DMS153 treated with DMSO at 0.1 percent for 48 hours (cell line): Measurements from ENCODE around the gene TBC1D8B.
"Not testable (repeated sequence)": the region's sequence is repeated elsewhere in the genome, so short reads cannot be mapped to it uniquely, and the experiment has no call there.

Source experiments
- DNase-seq: peaks from one replicate; lab custom pipeline; 2025; ENCODE audit not compliant: unreplicated experiment; lab: John Stamatoyannopoulos, UW

Gene TBC1D8B

DNA sequence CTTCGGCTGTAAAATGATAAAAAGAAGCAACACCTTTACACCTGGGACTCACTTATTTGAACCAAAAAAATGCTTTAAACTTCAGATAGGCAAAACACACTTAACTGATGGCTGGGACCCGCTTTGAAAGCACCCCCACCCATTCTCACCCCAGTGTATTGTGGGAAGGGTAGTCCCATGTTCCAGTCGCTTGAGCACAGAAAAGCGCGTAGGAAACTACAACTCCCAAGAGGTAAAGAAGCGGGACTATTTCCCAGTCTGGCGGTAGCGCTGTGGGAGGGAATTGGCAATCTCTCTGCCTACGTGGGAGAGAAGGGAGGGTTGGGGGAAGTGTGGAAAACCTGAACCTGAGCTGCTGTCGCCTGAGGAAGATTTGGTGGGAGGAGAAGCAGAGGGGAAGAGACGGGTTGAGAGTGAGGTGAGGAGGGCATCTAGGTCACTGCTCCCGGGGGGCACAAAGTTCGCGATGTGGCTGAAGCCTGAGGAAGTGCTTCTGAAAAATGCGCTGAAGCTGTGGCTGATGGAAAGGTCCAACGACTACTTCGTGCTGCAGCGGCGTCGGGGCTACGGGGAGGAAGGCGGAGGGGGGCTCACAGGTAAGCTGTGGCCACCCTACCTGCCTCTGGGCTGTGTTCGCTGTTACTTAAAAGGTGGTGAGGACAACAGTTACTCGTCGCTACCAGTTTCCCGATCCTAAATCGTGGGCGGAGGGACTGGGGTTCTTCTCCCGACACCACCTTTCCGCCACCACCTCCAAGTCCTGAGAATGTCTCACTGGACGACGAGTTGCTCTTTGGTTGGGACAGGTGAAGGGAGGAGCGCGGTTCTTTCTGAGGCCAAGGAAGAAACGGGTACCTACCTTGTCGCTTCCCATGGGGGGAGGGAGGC, at the start of gene TBC1D8B:
TSS of gene TBC1D8B (plus strand) at position 286 of the 888 bp plus-strand sequence. CDS start at position 467, 181 bp downstream.
- peak; percentile 80 for DNase-seq

DNA sequence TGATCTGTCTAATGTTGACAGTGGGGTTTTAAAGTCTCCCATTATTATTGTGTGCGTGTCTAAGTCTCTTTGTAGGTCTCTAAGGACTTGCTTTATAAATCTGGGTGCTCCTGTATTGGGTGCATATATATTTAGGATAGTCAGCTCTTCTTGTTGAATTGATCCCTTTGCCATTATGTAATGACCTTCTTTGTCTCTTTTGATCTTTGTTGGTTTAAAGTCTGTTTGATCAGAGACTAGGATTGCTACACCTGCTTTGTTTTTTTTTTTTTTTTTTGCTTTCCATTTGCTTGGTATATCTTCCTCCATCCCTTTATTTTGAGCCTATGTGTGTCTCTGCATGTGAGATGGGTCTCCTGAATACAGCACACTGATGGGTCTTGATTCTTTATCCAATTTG, 33.2 kb upstream of the TBC1D8B start:
- DNase-seq, result not testable (repeated sequence)

DNA sequence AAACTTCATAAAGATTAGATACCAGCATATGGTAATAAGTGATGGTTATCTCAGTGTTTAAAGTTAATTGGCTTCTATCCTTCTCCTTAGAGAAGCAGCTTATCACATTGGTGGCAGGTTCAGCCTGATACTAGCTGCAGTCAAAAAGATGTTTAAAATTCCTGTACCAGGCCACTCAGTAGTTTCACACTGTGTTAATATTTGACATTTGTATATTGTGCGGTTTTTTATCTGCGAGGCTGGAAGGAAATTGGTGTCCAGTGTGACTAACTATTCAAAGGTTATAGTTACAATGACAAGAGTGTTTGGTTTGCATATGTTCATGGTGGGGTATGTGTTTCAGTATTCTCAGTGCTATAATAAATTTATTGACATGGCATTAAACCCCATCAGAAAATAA, 27.5 kb upstream of the TBC1D8B start:
- no peak for DNase-seq

DNA sequence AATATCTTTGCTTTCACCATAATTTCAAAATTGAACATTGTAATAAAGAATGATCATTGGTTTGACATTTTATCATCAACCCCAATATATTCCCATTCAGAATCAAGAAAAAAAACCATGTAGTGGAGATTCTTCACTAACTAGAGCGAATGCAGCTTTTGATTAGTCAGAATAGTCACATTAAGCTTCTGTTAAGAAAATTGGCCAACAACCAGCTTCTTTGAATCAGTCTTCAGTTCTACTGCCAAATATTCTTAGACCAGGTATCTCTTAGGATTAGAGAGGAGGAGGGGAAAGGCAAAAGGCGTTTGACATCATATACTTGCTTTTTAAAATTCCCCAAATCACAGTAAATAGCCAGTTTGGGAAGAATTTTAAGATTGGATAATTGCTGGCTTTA, 22.2 kb upstream of the TBC1D8B start:
- DNase-seq, result no peak

DNA sequence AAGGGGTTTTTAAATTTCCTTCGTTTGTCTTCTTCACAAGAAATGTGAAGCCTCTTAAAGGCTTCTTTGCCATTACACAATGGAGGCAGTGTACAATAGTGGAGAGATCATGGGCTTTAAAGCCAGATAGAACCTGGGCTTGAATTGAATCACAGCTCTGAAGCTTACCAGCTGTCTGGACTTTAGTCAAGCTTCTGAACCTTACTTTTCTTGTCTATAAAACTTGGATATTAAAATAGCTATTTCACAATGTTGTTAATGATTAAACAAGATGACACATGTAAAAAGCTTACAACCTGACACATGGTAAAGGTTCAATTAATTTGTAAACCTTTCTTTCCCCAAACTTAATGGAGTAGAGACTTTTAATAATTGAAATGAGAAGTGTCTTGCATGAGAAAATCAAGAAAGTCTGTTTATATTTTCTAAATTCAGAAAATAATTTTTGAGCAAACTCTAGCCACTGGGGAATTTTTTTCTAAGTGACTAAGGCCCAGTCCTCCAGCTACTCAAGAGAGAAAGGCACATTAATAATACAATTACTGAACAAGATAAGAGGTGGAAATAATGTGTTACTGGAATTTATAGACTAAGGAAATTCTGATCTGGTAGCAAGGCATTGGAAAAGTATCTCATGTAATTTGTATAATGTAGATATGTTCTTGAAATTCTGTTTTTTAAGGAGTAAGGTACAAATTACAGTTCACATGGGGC, 21.7 kb upstream of the TBC1D8B start:
- DNase-seq, result no peak

DNA sequence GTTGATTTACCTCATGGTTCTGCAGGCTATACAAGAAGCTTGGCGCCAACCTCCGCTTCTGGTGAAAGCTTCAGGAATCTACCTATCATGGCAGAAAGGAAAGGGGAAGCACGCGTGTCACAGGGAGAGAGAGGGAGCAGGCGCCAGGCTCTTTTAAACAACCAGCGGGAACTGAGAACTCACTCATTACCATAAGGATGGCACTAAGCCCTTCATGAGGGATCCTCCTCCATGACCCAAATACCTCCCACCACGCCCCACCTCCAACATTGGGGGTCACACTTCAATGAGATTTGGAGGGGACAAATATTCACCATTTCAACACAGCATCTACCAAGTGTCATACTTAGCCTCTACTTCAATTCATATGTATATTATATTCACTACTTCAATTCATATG, 18.8 kb upstream of the TBC1D8B start:
- no peak for DNase-seq

DNA sequence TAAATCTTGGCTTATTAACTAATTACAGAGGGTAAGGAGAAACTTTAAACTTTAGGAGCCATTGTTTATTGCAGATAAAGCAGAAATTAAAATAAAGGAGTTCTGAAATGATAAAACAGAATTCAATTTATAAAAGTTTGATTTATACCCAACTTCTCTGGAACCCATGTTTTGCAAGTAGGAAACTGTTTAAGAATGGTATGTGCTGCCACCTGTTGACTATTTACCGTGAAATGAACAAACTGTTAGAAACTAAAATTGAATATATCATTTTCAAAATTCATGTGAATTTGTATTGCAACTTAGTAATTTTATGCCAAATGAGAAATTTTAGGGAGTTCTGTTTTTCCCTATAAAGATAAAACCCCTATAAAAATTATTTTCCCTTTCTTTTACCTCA, 11.0 kb upstream of the TBC1D8B start:
- no peak for DNase-seq

DNA sequence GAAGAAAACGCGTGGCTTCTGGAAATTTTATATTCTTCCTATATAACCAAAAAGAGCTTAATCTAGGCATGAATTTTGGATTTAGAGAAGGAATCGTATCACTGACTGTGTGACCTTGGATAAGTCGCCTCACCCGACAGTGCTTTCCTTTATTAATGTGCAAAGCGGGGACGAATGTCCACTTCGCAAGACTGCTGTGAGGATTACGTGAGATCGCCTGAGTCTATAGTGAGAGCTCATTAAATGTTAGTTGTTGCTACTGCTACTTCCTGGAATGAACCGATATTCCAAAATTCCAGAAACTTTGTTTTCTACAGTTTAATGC, 448 bp upstream of the TBC1D8B start:
- DNase-seq, result no peak

DNA sequence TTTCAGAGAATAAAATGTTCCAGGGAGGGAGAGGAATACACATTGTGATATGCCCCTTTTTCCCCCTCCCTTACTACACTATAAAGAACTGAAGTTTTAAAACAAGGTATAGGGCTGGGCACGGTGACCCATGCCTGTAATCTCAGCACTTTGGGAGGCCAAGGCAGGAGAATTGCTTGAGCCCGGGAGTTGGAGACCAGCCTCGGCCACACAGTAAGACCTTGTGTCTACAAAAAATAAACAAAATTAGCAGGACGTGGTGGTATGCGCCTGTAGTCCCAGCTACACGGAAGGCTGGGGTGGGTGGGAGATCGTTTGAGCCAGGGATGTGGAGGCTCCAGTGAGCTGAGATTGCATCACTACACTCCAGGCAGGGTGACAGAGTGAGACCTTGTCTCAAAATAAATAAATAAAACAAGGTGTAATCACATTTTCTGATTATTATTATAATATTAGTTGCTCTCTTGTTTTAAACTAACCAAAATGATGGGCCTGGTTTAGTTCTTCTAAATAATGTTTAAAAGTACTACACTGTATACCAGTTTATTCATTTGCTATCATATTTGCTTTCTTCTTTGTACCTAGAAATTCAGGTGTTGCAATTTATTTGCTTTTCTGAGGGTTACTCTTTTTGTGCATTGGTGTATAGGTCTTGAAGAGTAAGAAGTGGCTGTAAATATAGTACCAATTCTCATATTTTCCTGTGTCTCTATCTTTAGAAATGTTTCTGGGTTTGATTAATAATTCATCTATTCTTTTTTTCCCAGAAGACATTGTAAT, 8.8 kb downstream of the TBC1D8B start:
- no peak for DNase-seq

DNA sequence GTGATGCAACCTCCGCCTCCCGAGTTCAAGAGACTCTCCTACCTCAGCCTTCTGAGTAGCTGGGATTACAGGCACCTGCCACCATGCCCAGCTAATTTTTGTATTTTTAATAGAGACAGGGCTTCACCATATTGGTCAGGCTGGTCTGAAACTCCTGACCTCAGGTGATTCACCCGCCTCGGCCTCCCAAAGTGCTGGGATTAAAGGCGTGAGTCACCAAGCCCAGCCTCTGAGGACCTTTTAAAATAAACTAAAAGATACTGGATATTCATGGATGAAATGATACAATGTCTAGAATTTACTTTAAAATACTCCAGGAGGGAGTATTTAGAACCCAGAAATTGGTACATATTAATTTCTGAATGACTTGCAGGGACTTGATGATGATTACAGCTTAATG, 10.5 kb downstream of the TBC1D8B start:
- DNase-seq, result not testable (repeated sequence)

DNA sequence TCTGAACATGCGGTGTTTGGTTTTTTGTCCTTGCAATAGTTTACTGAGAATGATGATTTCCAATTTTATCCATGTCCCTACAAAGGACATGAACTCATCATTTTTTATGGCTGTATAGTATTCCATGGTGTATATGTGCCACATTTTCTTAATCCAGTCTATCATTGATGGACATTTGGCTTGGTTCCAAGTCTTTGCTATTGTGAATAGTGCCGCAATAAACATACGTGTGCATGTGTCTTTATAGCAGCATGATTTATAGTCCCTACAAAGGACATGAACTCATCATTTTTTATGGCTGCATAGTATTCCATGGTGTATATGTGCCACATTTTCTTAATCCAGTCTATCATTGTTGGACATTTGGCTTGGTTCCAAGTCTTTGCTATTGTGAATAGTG, 11.6 kb downstream of the TBC1D8B start:
- not testable (repeated sequence) for DNase-seq

DNA sequence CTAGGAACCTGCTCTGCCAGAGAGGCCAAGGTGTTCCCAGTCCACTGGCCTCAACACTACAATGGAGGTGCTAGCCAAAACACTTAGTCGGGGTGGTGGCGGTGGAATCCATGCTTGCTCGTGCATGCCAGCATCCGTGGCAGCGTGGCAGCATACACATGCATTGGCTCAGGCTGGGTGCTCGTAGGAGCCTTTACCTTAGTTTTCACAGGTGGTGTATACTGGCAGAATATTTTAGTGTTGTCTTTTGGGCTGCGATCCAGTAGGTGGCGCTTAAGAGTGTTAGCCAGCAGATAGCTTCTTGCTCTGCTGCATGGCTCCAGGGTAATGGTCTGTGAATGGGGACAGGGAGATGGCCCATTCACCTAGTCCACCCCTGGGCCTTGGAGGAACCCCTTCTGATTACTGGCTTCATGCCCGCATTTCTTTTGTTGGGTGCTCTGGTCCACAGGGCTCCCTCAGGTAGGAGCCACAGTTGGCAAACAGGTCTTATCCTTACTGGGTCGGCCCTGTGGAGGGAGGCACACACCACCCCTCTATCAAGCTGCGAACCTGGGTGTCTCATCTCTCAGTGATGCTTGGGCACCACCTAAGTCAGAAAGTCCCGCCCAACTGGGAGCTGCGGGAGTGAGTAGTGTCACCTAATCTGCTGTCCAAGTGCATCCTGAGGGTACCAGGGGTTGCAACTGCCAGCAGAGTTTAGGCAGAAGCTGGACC, 60.7 kb downstream of the TBC1D8B start:
- no peak for DNase-seq

DNA sequence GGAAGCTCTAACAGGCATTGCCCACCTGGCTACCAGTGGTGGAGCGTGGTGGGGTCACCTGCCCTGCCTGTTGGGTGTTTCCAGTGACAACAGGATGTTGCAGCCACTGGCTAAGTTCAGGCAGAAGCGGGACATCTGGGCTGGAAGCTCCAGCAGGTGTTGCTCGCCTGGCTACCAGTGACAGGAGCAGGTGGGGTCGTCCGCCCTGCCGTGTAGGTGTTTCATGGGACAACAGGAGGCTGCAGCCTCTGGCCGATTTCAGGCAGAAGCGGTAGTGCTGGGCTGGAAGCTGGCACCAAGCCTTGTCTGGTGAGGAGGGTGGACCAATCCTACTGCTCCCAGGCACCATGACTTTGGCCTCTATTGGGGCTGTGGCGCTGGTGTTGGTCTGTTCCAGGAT, 61.2 kb downstream of the TBC1D8B start:
- no peak for DNase-seq

DNA sequence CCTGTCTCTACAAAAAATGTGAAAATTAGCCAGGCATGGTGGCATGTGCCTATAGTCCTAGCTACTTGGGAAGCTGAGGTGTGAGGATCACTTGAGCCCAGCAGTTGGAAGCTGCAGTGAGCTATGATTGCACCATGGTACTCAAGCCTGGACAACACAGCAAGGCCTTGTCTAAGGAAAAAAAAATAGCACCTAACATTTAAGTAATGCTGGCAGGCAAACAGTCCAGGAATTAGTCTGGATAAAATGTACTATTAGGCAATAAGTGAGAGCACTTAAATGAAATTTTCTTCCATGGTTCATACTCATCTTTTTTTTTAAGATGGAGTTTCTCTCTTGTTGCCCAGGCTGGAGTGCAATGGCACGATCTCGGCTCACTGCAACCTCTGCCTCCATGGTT, 70.3 kb downstream of the TBC1D8B start:
- not testable (repeated sequence) for DNase-seq

DNA sequence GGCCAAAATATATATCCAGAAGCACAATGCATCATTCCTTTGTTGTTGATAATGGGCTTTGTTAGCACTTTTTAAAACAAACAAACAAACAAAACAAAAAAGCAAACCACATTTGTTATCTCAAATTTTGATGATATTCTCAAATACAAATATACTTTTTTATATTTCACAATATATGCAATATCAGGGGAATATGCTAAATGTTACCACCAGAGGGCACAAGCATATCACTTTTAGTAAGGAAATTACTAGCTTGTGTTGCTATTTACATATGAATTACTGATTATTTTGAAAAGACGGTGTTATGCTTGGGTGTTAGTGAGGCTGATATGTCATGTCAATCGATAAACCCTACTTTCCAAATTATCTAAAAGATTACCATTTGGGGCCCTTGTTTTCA, 71.6 kb downstream of the TBC1D8B start:
- no peak for DNase-seq

DNA sequence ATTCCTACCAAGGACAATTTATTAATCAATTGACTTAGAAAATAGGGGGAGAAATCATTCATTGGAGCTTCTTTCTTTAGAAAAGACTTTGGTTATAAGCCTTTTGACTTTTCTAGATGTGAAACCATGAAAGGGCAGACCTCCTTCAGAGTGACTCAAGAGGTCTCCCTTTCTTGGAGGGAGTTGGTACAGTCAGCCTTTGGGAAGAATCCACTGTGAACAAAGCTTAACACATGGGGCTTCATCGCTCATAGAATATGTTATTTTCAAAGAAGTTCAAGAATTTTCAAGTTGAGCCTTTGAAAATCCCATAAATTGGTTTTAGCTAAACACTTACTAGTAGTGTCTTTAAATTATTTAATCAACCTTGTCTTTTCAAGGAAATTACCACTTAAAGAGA, 72.7 kb downstream of the TBC1D8B start:
- DNase-seq, result no peak

DNA sequence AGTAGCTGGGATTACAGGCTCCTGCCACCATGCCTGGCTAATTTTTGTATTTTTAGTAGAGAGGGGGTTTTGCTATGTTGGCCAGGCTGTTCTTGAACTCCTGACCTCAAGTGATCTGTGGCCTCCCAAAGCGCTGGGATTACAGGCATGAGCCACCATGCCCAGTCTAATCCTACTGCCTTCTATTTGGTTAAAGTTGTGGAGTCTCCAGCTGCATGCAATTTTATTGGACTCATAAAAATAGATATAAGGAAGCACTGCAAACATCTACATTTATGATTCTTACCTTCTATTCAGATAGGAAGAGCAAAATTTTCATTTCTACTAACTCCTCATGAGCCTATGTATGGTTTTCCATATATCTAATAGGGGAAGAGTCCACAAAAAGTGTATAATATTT, 87.0 kb downstream of the TBC1D8B start:
- no peak for DNase-seq

DNA sequence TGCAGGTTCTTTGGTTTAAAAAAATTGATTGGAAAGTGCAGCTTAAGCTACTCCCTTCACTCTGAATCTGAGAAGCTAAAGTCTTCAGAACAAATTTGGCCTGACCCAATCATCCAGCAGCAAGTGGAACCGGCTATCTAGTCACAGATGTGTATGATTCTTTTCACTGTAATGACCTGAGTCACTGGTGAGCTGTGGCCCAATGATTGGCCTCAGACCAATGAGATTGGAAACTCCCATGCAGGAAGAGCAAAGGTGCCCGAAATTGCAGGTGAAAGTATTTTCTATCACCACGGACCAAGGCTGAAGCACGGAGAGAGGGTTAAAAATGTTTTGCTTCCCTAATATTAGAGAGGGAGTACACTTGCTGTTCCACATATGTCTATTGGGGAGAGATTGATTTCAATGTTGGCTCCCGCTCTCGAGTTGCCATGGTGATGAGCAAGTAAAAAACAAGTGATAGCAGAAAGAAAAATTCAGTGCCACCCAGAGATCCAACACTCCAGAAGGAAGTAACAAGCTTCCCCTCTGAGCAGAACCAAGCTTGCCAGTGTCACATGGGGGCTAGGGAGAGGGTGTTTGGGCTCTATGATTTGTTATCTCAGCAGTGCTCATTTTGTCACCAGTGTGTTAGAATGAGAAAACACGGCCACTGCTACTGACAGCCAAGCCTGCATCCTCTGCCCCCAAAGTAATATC, 89.4 kb downstream of the TBC1D8B start:
- no peak for DNase-seq

DNA sequence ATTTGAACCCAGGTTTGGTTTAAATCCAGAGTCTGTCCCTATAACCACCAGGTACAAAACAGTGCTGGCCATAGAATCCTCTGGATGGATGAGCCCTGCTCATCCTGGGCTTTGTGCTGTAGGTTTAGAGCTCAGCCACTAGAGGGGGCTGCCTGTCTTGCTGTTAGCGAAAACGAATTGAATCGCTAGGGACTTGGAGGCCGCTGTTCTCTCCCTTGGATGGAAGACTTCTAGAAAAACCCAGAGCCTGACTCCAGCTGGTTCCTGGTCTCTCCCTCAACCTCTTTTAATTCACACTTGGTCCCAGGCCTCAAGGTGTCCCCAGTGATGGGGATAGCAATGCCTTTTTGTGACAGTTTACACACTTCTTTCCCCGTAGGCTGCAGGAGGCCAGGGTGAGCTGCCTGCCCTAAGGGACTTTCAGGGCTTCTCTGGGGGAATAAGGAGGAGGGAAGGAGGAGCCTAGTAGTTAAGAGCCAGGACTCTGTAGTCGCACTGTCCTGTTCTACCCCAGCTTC, 92.0 kb downstream of the TBC1D8B start:
- peak; percentile 7 for DNase-seq

DNA sequence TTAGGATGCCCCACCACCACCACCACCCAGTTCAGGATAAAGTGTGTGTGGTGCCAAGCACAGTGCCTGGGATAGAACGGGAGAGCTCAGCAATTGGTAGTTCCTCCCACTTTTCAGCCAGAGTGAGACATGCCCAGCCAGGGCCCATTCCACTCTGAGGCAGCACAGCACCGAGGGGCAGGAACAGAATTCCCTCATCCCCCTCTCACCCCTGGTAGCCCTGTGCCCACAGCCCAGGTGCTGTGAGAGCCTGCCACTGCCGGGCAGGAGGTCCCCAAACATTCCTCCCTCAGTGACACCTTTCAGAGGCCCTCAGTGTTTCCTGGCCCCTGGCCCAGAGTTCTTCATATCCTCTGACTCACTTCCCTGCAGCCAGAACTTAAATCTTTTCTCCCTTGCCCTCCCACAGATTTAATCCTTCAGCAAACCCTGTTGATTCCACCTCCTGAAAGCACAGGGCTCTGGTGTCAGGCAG, 92.5 kb downstream of the TBC1D8B start:
- DNase-seq, result no peak
